ENCODE results near the gene KRTAP10-8.

KRTAP10-8 gene

DNA sequence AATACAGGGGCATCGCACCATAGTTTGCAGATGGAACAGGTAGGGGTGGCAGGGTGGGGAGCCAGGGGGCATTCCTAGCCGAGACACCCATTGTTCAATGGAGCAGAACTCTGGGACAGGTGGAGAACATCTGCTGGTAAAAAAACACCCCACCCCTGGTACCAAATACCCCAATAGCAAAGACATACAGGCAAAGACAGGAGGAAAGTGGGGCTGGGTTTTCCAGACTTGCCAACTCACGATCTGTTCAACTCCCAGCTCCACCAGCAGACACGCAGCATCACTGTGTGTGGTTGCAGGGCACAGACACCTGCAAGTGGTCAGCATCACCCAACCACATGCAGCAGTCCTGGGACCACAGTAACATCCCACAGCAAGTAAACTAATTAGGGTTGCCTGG is 328 bp upstream of the KRTAP10-8 start:
- no peak for DNase-seq (ENCODE audit: low read depth, low spot score)
- no peak for TF ChIP-seq ZNF274 (IDR thresholded peaks at IDR 0.05; ENCODE audit: low read depth, low read length)
- no peak for TF ChIP-seq SUZ12 (IDR thresholded peaks at IDR 0.05; ENCODE audit: extremely low read depth, insufficient read depth, insufficient read length)
- no peak for TF ChIP-seq YY1 (IDR thresholded peaks at IDR 0.05; ENCODE audit: insufficient read depth, insufficient read length)
- Histone ChIP-seq H3K27me3 (ENCODE audit: insufficient read depth, insufficient read length) (no peaks in the 10 kb centered on the region), H3K4me1 (ENCODE audit: insufficient read depth, insufficient read length) (peaks cover 6% of the 10 kb centered on the region), H3K9me3 (ENCODE audit: insufficient read depth, low read length) (peaks cover 20% of the 10 kb centered on the region), H3K4me3 (ENCODE audit: insufficient read length, low read depth) (no peak overlapping the region), H3K9ac (ENCODE audit: insufficient read length, low read depth) (no peak overlapping the region), H3K36me3 (ENCODE audit: insufficient read depth, insufficient read length, low read length) (no peaks in the 10 kb centered on the region)

DNA sequence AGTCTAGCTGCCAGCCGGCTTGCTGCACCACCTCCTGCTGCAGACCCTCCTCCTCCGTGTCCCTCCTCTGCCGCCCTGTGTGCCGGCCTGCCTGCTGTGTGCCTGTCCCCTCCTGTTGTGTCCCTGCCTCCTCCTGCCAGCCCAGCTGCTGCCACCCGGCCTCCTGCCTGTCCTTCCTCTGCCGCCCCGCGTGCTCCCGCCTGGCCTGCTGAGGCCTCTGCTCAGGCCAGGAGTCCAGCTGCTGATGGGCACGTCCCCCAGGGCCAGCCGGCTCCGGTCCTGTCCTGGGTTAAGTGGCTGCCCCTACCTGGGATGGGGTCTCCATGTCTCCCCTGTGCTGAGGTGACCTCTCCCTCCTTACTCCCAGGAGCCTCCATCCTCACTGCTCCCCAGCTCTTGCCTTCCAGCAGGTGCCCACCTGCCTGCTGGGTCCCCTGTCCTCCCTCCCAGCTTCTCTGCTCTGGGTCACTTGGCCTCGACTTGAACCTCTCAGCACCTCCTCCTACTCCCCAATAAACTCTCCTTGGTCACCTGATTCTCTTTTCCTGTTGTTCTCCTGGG is 870 bp downstream of the KRTAP10-8 start:
- H3K9me3 ChIP-seq (ENCODE audit: insufficient read depth, low read length) = peaks cover 20% of the 10 kb centered on the region
- H3K27me3 ChIP-seq (ENCODE audit: insufficient read depth, insufficient read length) = no peaks in the 10 kb centered on the region
- no peaks in the 10 kb centered on the region for H3K36me3 ChIP-seq (ENCODE audit: insufficient read depth, insufficient read length, low read length)
- H3K4me3 ChIP-seq (ENCODE audit: insufficient read length, low read depth) = no peak overlapping the region
- no peak for DNase-seq (ENCODE audit: low read depth, low spot score)
- peaks cover 14% of the 10 kb centered on the region for H3K4me1 ChIP-seq (ENCODE audit: insufficient read depth, insufficient read length)
- TF ChIP-seq YY1 (IDR thresholded peaks at IDR 0.05; ENCODE audit: insufficient read depth, insufficient read length) (no peak), ZNF274 (IDR thresholded peaks at IDR 0.05; ENCODE audit: low read depth, low read length) (no peak), SUZ12 (IDR thresholded peaks at IDR 0.05; ENCODE audit: extremely low read depth, insufficient read depth, insufficient read length) (no peak)
- H3K9ac ChIP-seq (ENCODE audit: insufficient read length, low read depth) = no peak overlapping the region

DNA sequence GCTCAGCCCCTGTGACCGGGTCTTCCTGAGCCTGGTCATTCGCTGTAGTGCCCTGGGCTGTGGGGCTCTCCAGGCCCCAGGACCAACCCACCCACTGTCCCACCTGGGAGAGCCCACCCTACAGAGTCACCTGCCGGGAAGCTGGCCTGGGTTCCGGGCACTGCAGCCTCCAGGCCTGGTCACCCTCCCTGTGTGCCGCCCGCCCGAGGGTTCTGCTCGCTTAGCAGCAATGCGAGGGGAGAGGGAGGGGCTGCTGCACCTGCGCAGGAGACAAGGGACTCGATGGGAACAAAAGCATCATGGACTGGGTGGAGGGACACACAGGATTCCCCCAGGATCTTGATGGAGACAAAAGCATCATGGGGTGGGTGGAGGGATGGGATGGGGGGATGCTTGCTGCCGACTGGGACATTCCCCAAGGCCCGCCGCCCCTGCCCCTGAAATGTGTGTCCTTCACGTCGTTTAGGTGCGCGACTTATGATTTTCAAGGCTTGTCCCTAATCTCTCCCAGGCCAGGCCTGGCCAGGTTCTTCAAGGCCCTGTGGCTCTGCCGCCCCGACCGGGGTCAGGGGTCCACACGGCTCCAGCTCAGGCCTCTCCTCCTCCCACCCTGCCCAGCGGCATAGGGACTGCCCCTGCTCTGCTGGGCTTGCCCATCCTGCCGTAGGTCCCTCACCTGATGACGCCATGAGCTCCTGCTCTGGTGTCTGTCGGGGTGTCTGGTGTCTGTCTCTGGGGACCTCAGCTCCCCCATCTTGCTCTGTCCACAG is 1.7 kb downstream of the KRTAP10-8 start:
- Histone ChIP-seq H3K9me3 (ENCODE audit: insufficient read depth, low read length) (peaks cover 20% of the 10 kb centered on the region), H3K9ac (ENCODE audit: insufficient read length, low read depth) (no peak overlapping the region), H3K27me3 (ENCODE audit: insufficient read depth, insufficient read length) (no peaks in the 10 kb centered on the region), H3K36me3 (ENCODE audit: insufficient read depth, insufficient read length, low read length) (no peaks in the 10 kb centered on the region), H3K4me3 (ENCODE audit: insufficient read length, low read depth) (no peak overlapping the region), H3K4me1 (ENCODE audit: insufficient read depth, insufficient read length) (peaks cover 14% of the 10 kb centered on the region)
- no peak for DNase-seq (ENCODE audit: low read depth, low spot score)
- TF ChIP-seq YY1 (IDR thresholded peaks at IDR 0.05; ENCODE audit: insufficient read depth, insufficient read length) (no peak), SUZ12 (IDR thresholded peaks at IDR 0.05; ENCODE audit: extremely low read depth, insufficient read depth, insufficient read length) (no peak)

DNA sequence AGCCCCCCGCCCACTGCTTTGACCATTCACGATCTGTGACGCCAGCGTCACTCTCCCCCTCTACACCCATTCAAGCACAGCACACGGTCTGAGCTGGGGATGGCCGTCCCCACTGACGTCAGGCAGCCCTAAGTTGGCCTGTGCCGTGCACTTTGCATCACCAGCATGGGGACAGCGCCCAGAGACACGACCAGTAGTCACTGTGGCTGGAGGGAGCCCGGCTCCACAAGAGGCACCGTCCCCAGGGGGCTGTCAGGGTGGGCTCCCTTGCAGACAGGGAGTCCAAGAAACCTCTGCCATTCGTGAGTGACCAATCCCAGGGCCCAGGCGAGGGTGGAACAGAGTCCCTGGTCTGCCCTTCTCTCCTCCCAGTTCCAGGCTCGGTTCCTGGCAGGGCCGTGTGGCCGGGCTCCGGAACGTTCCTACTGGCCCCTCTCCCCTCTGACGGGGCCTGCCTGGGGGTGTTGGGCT is 2.3 kb downstream of the KRTAP10-8 start:
- Histone ChIP-seq H3K27me3 (ENCODE audit: insufficient read depth, insufficient read length) (no peaks in the 10 kb centered on the region), H3K4me1 (ENCODE audit: insufficient read depth, insufficient read length) (peaks cover 14% of the 10 kb centered on the region), H3K9ac (ENCODE audit: insufficient read length, low read depth) (no peak overlapping the region), H3K9me3 (ENCODE audit: insufficient read depth, low read length) (peaks cover 23% of the 10 kb centered on the region), H3K4me3 (ENCODE audit: insufficient read length, low read depth) (no peak overlapping the region), H3K36me3 (ENCODE audit: insufficient read depth, insufficient read length, low read length) (no peaks in the 10 kb centered on the region)
- TF ChIP-seq YY1 (IDR thresholded peaks at IDR 0.05; ENCODE audit: insufficient read depth, insufficient read length) = no peak
- TF ChIP-seq ZNF274 (IDR thresholded peaks at IDR 0.05; ENCODE audit: low read depth, low read length) = no peak
- no peak for TF ChIP-seq SUZ12 (IDR thresholded peaks at IDR 0.05; ENCODE audit: extremely low read depth, insufficient read depth, insufficient read length)
- no peak for DNase-seq (ENCODE audit: low read depth, low spot score)

DNA sequence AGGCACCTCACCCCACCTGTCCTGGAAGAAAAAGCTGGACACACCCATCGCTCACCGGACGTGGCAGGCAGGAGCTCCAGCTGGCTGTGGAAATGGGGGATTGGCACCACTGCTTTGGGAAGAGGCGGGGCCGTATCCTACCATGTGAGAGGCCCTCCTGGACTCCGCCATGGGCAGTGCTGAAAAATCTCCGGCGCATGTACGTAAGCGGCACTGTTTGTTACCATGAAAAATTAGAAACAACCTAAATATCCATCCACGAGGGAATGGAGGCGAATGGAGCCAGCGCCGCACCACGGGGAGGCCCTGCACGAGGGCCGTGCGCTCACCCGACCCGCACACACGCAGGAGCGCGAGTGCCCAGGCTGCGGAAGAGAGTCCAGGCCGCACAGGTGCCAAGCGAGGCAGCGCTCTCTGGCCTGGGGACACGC is 3.1 kb downstream of the KRTAP10-8 start:
- Histone ChIP-seq H3K9ac (ENCODE audit: insufficient read length, low read depth) (no peak overlapping the region), H3K9me3 (ENCODE audit: insufficient read depth, low read length) (peaks cover 23% of the 10 kb centered on the region), H3K36me3 (ENCODE audit: insufficient read depth, insufficient read length, low read length) (no peaks in the 10 kb centered on the region), H3K27me3 (ENCODE audit: insufficient read depth, insufficient read length) (no peaks in the 10 kb centered on the region), H3K4me1 (ENCODE audit: insufficient read depth, insufficient read length) (peaks cover 14% of the 10 kb centered on the region), H3K4me3 (ENCODE audit: insufficient read length, low read depth) (no peak overlapping the region)
- TF ChIP-seq YY1 (IDR thresholded peaks at IDR 0.05; ENCODE audit: insufficient read depth, insufficient read length) (no peak), ZNF274 (IDR thresholded peaks at IDR 0.05; ENCODE audit: low read depth, low read length) (no peak), SUZ12 (IDR thresholded peaks at IDR 0.05; ENCODE audit: extremely low read depth, insufficient read depth, insufficient read length) (no peak)
- no peak for DNase-seq (ENCODE audit: low read depth, low spot score)

DNA sequence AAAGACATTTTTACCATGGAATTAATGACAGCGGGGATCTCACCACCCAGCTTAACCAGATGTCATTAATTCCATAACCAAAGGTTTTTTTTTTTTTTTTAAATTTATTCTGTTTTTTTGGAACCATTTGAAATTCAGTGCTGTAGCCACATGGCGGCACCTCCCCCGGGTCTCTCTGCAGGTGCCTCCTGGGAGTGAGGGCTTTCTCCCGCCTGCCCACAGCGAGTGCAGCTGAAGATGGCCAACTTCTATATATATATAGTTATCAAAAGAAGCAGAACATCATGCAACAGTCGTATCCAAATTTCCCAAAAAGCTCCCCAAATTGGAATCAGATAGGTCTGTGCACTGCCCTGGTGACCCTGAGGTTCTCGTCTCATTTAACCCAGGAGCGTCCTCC is 3.6 kb downstream of the KRTAP10-8 start:
- DNase-seq (ENCODE audit: low read depth, low spot score) = no peak
- Histone ChIP-seq H3K9ac (ENCODE audit: insufficient read length, low read depth) (no peak overlapping the region), H3K27me3 (ENCODE audit: insufficient read depth, insufficient read length) (no peaks in the 10 kb centered on the region), H3K4me1 (ENCODE audit: insufficient read depth, insufficient read length) (peaks cover 14% of the 10 kb centered on the region), H3K9me3 (ENCODE audit: insufficient read depth, low read length) (peaks cover 22% of the 10 kb centered on the region), H3K36me3 (ENCODE audit: insufficient read depth, insufficient read length, low read length) (no peaks in the 10 kb centered on the region), H3K4me3 (ENCODE audit: insufficient read length, low read depth) (no peak overlapping the region)
- TF ChIP-seq SUZ12 (IDR thresholded peaks at IDR 0.05; ENCODE audit: extremely low read depth, insufficient read depth, insufficient read length) (no peak), ZNF274 (IDR thresholded peaks at IDR 0.05; ENCODE audit: low read depth, low read length) (no peak), YY1 (IDR thresholded peaks at IDR 0.05; ENCODE audit: insufficient read depth, insufficient read length) (no peak)

DNA sequence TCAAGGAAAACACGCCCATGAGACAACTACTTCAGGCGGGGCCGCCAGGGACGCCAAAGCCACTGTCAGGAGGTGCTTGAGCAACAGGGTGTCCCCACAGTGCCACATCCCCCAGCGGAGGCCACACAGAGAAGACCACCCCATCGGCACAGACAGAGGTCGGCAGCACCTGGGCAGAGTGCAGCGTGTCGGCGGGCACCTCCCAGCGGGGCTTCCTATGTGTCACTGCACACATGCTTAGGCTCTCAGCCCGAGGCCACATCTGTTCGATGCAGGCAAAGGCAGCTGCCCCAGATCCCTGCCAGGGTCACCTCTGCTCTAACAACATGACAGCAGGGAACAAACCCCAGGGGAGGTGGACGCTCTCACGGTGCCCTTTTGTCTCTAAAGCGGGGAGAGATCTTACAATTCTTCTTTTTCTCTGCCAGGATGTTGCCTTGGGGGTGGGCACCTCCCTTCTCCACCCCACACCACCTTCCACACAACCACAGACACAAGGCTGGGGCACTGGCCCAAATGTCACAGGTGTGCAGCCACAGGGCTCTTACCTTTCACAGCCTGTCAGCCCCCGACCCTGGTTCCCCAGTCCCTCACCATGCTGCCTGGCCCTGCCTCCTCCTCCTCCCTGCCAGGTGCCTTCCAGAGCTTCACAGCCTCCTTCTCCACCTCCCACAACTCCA is 4.2 kb downstream of the KRTAP10-8 start:
- Histone ChIP-seq H3K36me3 (ENCODE audit: insufficient read depth, insufficient read length, low read length) (no peaks in the 10 kb centered on the region), H3K27me3 (ENCODE audit: insufficient read depth, insufficient read length) (no peaks in the 10 kb centered on the region), H3K4me3 (ENCODE audit: insufficient read length, low read depth) (no peak overlapping the region), H3K9ac (ENCODE audit: insufficient read length, low read depth) (no peak overlapping the region), H3K9me3 (ENCODE audit: insufficient read depth, low read length) (peaks cover 22% of the 10 kb centered on the region), H3K4me1 (ENCODE audit: insufficient read depth, insufficient read length) (peaks cover 14% of the 10 kb centered on the region)
- no peak for DNase-seq (ENCODE audit: low read depth, low spot score)
- TF ChIP-seq YY1 (IDR thresholded peaks at IDR 0.05; ENCODE audit: insufficient read depth, insufficient read length) (no peak), ZNF274 (IDR thresholded peaks at IDR 0.05; ENCODE audit: low read depth, low read length) (no peak), SUZ12 (IDR thresholded peaks at IDR 0.05; ENCODE audit: extremely low read depth, insufficient read depth, insufficient read length) (no peak)

Data from NT2/D1 (cell line).